Measurements from ENCODE around the gene ODF4.

ODF4 gene

GRCh38 chr17:8315764-8316217 lies 23.8 kb upstream of the ODF4 start:
- no peaks in the 10 kb centered on the region for H3K36me3 Mint-ChIP-seq (ENCODE audit: low read depth)
- DNase-seq = no peak
- peaks cover 16% of the 10 kb centered on the region for H3K27me3 Mint-ChIP-seq
- no peaks in the 10 kb centered on the region for H3K4me1 Mint-ChIP-seq (ENCODE audit: low read depth)
- no peak overlapping the region for H3K4me3 Mint-ChIP-seq
- H3K9me3 Mint-ChIP-seq = no peaks in the 10 kb centered on the region
- H3K27ac Mint-ChIP-seq = no peak overlapping the region

GRCh38 chr17:8318010-8318935 lies 21.4 kb upstream of the ODF4 start:
- Mint-ChIP-seq H3K9me3 (no peaks in the 10 kb centered on the region), H3K36me3 (ENCODE audit: low read depth) (no peaks in the 10 kb centered on the region), H3K27me3 (peaks cover 16% of the 10 kb centered on the region), H3K4me3 (no peak overlapping the region), H3K4me1 (ENCODE audit: low read depth) (no peaks in the 10 kb centered on the region), H3K27ac (no peak overlapping the region)
- DNase-seq = no peak

- Mint-ChIP-seq H3K4me3 (no peak overlapping the region), H3K27ac (no peak overlapping the region), H3K27me3 (peaks cover 23% of the 10 kb centered on the region), H3K9me3 (no peaks in the 10 kb centered on the region), H3K4me1 (ENCODE audit: low read depth) (no peaks in the 10 kb centered on the region), H3K36me3 (ENCODE audit: low read depth) (no peaks in the 10 kb centered on the region)
- DNase-seq = no peak
Measured at GRCh38 chr17:8320262-8320661, 19.4 kb upstream of the ODF4 start.

- no peaks in the 10 kb centered on the region for H3K36me3 Mint-ChIP-seq (ENCODE audit: low read depth)
- peaks cover 23% of the 10 kb centered on the region for H3K27me3 Mint-ChIP-seq
- DNase-seq = no peak
- H3K4me3 Mint-ChIP-seq = no peak overlapping the region
- H3K27ac Mint-ChIP-seq = no peak overlapping the region
- H3K9me3 Mint-ChIP-seq = no peaks in the 10 kb centered on the region
- peaks cover 3% of the 10 kb centered on the region for H3K4me1 Mint-ChIP-seq (ENCODE audit: low read depth)
Measured at GRCh38 chr17:8320990-8321389, 18.6 kb upstream of the ODF4 start.

GRCh38 chr17:8322061-8322460 lies 17.6 kb upstream of the ODF4 start:
- no peaks in the 10 kb centered on the region for H3K9me3 Mint-ChIP-seq
- peaks cover 12% of the 10 kb centered on the region for H3K4me1 Mint-ChIP-seq (ENCODE audit: low read depth)
- peaks cover 31% of the 10 kb centered on the region for H3K27me3 Mint-ChIP-seq

GRCh38 chr17:8324132-8324531 lies 15.5 kb upstream of the ODF4 start:
- Mint-ChIP-seq H3K4me3 (no peak overlapping the region), H3K9me3 (no peaks in the 10 kb centered on the region), H3K27ac (no peak overlapping the region), H3K4me1 (ENCODE audit: low read depth) (peaks cover 18% of the 10 kb centered on the region), H3K27me3 (peaks cover 46% of the 10 kb centered on the region), H3K36me3 (ENCODE audit: low read depth) (no peaks in the 10 kb centered on the region)
- DNase-seq = peak; percentile 8

More at GRCh38 chr17:8322061-8322460, 17.6 kb upstream of the ODF4 start:
- no peak overlapping the region for H3K27ac Mint-ChIP-seq
- H3K36me3 Mint-ChIP-seq (ENCODE audit: low read depth) = no peaks in the 10 kb centered on the region
- H3K4me3 Mint-ChIP-seq = no peak overlapping the region
- no peak for DNase-seq

- Mint-ChIP-seq H3K27ac (no peak overlapping the region), H3K9me3 (no peaks in the 10 kb centered on the region), H3K4me3 (no peak overlapping the region), H3K27me3 (peaks cover 46% of the 10 kb centered on the region), H3K36me3 (ENCODE audit: low read depth) (no peaks in the 10 kb centered on the region), H3K4me1 (ENCODE audit: low read depth) (peaks cover 18% of the 10 kb centered on the region)
- no peak for DNase-seq
Measured at GRCh38 chr17:8324923-8325322, 14.7 kb upstream of the ODF4 start.

GRCh38 chr17:8326511-8327302 lies 12.9 kb upstream of the ODF4 start:
- DNase-seq = peak; percentile 52
- Mint-ChIP-seq H3K27ac (no peak overlapping the region), H3K9me3 (no peaks in the 10 kb centered on the region), H3K4me3 (peak overlapping the region; percentile 65), H3K36me3 (ENCODE audit: low read depth) (no peaks in the 10 kb centered on the region), H3K27me3 (peaks cover 49% of the 10 kb centered on the region), H3K4me1 (ENCODE audit: low read depth) (peaks cover 18% of the 10 kb centered on the region)

- Mint-ChIP-seq H3K27me3 (peaks cover 54% of the 10 kb centered on the region), H3K4me3 (peak overlapping the region; percentile 65), H3K36me3 (ENCODE audit: low read depth) (no peaks in the 10 kb centered on the region), H3K27ac (no peak overlapping the region), H3K9me3 (no peaks in the 10 kb centered on the region), H3K4me1 (ENCODE audit: low read depth) (peaks cover 18% of the 10 kb centered on the region)
- DNase-seq = no peak
Measured at GRCh38 chr17:8327303-8327649, 12.4 kb upstream of the ODF4 start.

GRCh38 chr17:8332128-8332527 lies 7.5 kb upstream of the ODF4 start:
- peaks cover 5% of the 10 kb centered on the region for H3K4me1 Mint-ChIP-seq (ENCODE audit: low read depth)
- H3K27me3 Mint-ChIP-seq = peaks cover 28% of the 10 kb centered on the region
- no peak overlapping the region for H3K27ac Mint-ChIP-seq
- no peak overlapping the region for H3K4me3 Mint-ChIP-seq
- no peaks in the 10 kb centered on the region for H3K36me3 Mint-ChIP-seq (ENCODE audit: low read depth)
- no peak for DNase-seq
- no peaks in the 10 kb centered on the region for H3K9me3 Mint-ChIP-seq

GRCh38 chr17:8332688-8333087 lies 7.0 kb upstream of the ODF4 start:
- peaks cover under 1% of the 10 kb centered on the region for H3K4me1 Mint-ChIP-seq (ENCODE audit: low read depth)
- DNase-seq = no peak
- no peak overlapping the region for H3K4me3 Mint-ChIP-seq
- peaks cover 22% of the 10 kb centered on the region for H3K27me3 Mint-ChIP-seq
- H3K36me3 Mint-ChIP-seq (ENCODE audit: low read depth) = no peaks in the 10 kb centered on the region
- H3K9me3 Mint-ChIP-seq = no peaks in the 10 kb centered on the region
- no peak overlapping the region for H3K27ac Mint-ChIP-seq

- H3K36me3 Mint-ChIP-seq (ENCODE audit: low read depth) = no peaks in the 10 kb centered on the region
- no peaks in the 10 kb centered on the region for H3K9me3 Mint-ChIP-seq
- H3K27ac Mint-ChIP-seq = no peak overlapping the region
- H3K4me1 Mint-ChIP-seq (ENCODE audit: low read depth) = peaks cover 7% of the 10 kb centered on the region
- no peak for DNase-seq
- H3K4me3 Mint-ChIP-seq = no peak overlapping the region
- H3K27me3 Mint-ChIP-seq = peaks cover 16% of the 10 kb centered on the region
Measured at GRCh38 chr17:8333281-8333680, 6.4 kb upstream of the ODF4 start.

GRCh38 chr17:8337802-8338752 lies 1.6 kb upstream of the ODF4 start:
- no peak for DNase-seq
- no peaks in the 10 kb centered on the region for H3K9me3 Mint-ChIP-seq
- H3K4me3 Mint-ChIP-seq = no peak overlapping the region
- peaks cover 2% of the 10 kb centered on the region for H3K27me3 Mint-ChIP-seq
- no peak overlapping the region for H3K27ac Mint-ChIP-seq
- H3K4me1 Mint-ChIP-seq (ENCODE audit: low read depth) = peaks cover 11% of the 10 kb centered on the region
- no peaks in the 10 kb centered on the region for H3K36me3 Mint-ChIP-seq (ENCODE audit: low read depth)

- Mint-ChIP-seq H3K36me3 (ENCODE audit: low read depth) (no peaks in the 10 kb centered on the region), H3K4me3 (no peak overlapping the region), H3K27me3 (peaks cover 2% of the 10 kb centered on the region), H3K4me1 (ENCODE audit: low read depth) (peaks cover 11% of the 10 kb centered on the region), H3K9me3 (no peaks in the 10 kb centered on the region), H3K27ac (no peak overlapping the region)
- no peak for DNase-seq
Measured at GRCh38 chr17:8338753-8339140, 893 bp upstream of the ODF4 start.

Measured in activated T-cell treated with anti-CD3 and anti-CD28 coated beads, Interleukin-2, amount 50 U/mL, for 24 hours (primary cell).